Measurements from ENCODE around the gene CLCNKA. TPM values are rescaled to one million over a fixed set of nuclear protein-coding genes. Genes with fewer than 3 reads are reported as not detected.
"Not testable (repeated sequence)": the region's sequence is repeated elsewhere in the genome, so short reads cannot be mapped to it uniquely, and the experiment has no call there.

The CLCNKA gene
- total and polyA plus RNA-seq, 2 donors = 0.09 TPM; not detected in 1

DNA sequence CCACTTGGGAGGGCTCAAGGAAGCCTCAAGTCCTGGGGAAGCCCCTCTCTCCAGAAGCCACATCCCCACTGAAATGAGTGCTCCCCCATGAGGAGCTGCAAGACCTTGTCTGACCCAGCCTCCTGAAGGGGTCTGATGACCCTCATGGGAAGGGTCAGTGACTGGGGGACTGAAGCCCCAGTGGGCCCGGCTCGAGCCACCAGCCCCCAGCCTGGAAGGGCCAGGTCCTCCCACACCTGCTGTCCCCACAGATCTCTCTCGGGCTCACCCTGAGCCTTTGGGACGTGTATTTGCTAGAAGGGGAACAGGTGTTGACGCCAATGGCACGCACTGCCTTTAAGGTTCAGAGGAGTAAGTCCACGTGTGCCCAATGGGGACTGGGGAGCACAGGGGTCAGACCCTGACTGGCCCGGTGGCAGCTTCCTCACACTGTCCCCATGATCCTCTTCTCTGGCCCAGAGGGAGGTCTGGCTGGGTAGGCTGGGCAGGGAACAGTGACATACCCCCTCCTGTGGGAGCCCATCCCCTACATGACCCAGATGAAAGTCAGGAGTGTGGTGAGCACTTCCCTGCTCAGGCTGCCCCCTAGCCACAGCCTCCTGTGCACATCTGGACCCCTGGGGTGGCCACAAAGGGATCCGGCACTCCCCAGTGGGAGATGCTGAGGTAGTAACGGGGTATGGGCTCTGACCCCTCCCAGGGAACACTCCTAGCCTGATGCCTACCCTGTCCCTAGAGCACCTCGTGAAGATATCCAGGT, 30.2 kb upstream of the CLCNKA start:
- H3K27ac ChIP-seq (ENCODE audit: low read depth) = no peak overlapping the region
- H3K36me3 ChIP-seq (ENCODE audit: insufficient read depth) = no peaks in the 10 kb centered on the region
- no peak overlapping the region for H3K4me3 ChIP-seq (ENCODE audit: low read depth, low read length)
- no peaks in the 10 kb centered on the region for H3K4me1 ChIP-seq (ENCODE audit: insufficient read depth)
- DNase-seq (ENCODE audit: extremely low spot score) = no peak
- 94% methylated on average over 11 of the region's 11 CpGs for WGBS

DNA sequence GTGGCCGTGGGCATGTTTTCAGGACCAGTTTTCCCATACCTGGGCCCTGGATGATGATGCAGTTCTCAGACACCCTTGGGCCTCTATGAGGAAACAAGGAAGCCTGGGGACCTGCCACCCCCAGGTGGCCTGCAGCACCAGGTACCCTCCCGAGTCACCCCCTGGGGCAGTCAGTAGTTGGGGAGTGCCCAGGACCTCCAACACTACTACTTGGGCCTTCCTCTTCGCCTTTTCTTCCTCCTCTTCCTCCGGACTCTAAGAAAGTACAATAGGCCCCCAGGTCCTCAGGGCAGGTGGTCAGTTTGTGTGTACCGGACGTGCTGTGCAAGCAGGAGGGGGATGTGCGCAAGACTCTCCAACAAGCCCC, 29.7 kb upstream of the CLCNKA start:
- Histone ChIP-seq H3K36me3 (ENCODE audit: insufficient read depth) (no peaks in the 10 kb centered on the region), H3K4me1 (ENCODE audit: insufficient read depth) (no peaks in the 10 kb centered on the region), H3K4me3 (ENCODE audit: low read depth, low read length) (no peak overlapping the region), H3K27ac (ENCODE audit: low read depth) (no peak overlapping the region)
- 96% methylated on average over 7 of the region's 7 CpGs for WGBS
- DNase-seq (ENCODE audit: extremely low spot score) = no peak

DNA sequence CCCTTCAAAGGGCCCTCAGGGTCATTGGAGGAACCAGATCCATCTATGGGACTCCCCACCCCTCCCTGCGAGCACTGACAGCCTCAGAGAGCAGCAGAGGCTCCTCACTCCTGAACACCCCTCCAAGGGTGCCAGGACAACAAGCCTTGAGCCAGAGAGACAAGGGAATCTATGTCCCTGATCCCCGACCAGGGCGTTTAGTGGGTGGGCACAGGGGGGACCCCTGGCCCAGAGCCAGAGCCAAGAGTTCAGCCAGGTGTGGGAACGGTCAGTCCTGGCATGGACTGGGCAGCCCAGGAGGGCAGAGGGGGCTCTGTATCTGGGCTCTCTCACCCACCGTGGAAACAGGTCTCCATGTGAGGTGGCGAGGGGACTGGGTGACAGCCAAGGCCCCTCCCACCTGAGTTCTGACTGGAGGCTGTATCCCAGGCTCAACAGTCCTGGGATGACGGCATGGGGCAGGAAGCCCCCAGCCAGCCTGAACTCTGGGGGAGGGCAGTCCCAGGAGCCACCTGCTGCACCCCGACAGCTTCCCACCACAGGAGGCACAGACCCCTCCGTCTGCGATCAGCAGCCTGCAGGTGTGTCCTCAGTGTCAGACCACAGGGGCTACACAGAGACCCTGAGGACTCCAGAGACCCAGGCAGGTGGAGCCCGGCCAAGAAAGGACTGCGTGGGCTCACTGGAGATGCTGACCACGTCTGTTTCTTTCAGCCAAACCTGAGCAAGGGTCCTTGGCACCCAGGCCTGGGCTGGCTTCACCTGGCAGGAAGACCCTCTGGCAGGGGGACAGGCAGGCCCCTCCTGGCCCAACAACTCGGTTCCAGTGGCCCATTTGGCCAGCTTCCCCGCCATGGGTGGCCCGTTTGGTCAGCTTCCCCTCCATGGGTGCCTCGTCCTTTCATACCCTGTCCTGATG, 29.0 kb upstream of the CLCNKA start:
- H3K36me3 ChIP-seq (ENCODE audit: insufficient read depth) = no peaks in the 10 kb centered on the region
- no peak overlapping the region for H3K27ac ChIP-seq (ENCODE audit: low read depth)
- no peaks in the 10 kb centered on the region for H3K4me1 ChIP-seq (ENCODE audit: insufficient read depth)
- DNase-seq (ENCODE audit: extremely low spot score) = no peak
- no peak overlapping the region for H3K4me3 ChIP-seq (ENCODE audit: low read depth, low read length)
- 84% methylated on average over 17 of the region's 17 CpGs for WGBS

DNA sequence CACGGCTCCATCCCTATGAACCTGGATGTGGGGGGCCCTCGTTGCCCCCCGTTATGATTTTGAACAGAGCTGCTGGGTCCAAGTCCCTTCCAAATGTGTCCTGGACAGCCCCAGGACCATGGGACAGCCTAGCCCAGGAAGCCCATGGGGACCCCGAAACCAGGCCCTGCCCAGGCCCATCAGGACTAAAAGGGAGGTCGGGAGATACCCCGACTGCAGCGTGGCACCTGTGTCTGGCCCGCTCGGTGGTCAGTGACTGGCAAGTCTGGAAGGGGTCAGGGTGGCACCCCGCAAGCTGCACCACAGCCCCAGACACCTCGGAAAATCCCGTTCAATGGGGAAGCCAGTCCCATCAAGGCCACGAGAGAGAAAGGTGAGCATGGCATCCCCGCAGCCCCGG, 28.2 kb upstream of the CLCNKA start:
- DNase-seq (ENCODE audit: extremely low spot score) = no peak
- Histone ChIP-seq H3K4me1 (ENCODE audit: insufficient read depth) (no peaks in the 10 kb centered on the region), H3K4me3 (ENCODE audit: low read depth, low read length) (no peak overlapping the region), H3K36me3 (ENCODE audit: insufficient read depth) (no peaks in the 10 kb centered on the region), H3K27ac (ENCODE audit: low read depth) (no peak overlapping the region)
- 95% methylated on average over 15 of the region's 15 CpGs for WGBS

DNA sequence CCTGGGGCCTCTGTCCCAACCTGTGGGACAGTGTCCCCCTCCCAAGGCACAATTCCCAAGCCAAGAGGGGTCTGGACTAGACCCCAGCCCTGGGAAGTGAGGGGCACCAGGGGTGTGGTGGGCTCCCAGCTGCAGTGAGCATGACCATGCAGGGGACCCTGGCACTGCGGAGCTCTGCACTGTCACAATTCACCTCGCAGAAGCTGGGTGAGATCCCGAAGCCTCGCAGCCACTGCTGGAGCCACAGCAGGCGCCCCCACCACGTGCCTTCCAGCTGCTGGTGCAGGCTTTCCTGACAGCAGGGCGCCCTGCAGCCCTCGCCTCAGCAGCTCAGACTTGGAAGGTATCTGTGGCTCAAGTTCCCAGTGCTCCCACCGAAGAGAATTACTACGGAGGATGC, 27.8 kb upstream of the CLCNKA start:
- no peaks in the 10 kb centered on the region for H3K36me3 ChIP-seq (ENCODE audit: insufficient read depth)
- no peaks in the 10 kb centered on the region for H3K4me1 ChIP-seq (ENCODE audit: insufficient read depth)
- DNase-seq (ENCODE audit: extremely low spot score) = no peak
- no peak overlapping the region for H3K27ac ChIP-seq (ENCODE audit: low read depth)
- H3K4me3 ChIP-seq (ENCODE audit: low read depth, low read length) = no peak overlapping the region
- 91% methylated on average over 10 of the region's 10 CpGs for WGBS

DNA sequence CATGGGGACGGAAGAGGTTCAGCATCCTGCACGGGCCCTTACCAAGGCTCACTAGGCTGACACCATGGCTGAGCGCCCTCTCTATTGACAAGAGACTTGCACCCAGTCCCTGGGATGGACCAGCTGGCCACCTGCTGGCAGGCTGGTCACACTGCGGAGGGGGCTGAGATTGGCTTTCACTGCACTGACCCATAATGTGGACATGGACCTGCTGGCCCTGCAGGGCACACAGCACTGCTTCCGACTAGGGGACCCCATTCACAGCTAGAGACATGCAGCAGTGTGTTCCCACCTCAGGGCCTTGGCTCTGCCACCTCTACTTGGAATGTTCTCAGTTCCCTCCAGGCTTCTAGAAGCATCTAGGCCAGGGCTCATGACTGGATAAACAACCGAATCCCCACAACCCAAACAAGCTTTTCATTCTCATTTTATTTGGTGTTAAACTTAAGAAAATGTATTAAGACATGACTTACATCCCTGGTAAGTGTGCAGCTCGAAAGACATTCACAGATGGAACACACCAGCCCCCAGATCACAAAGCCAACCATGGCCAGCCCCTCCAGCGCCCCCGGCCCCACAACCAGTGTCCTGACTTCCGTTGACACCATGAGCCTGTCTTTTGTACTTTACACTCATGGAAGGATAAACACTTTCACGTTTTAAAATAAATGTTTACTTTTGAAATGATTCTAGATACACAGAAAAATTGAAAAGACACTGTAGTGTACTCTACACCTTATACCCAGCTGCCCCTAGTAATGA, 27.1 kb upstream of the CLCNKA start:
- WGBS = 54% methylated on average over 11 of the region's 11 CpGs
- H3K27ac ChIP-seq (ENCODE audit: low read depth) = no peak overlapping the region
- H3K36me3 ChIP-seq (ENCODE audit: insufficient read depth) = no peaks in the 10 kb centered on the region
- no peaks in the 10 kb centered on the region for H3K4me1 ChIP-seq (ENCODE audit: insufficient read depth)
- DNase-seq (ENCODE audit: extremely low spot score) = no peak
- H3K4me3 ChIP-seq (ENCODE audit: low read depth, low read length) = no peak overlapping the region

DNA sequence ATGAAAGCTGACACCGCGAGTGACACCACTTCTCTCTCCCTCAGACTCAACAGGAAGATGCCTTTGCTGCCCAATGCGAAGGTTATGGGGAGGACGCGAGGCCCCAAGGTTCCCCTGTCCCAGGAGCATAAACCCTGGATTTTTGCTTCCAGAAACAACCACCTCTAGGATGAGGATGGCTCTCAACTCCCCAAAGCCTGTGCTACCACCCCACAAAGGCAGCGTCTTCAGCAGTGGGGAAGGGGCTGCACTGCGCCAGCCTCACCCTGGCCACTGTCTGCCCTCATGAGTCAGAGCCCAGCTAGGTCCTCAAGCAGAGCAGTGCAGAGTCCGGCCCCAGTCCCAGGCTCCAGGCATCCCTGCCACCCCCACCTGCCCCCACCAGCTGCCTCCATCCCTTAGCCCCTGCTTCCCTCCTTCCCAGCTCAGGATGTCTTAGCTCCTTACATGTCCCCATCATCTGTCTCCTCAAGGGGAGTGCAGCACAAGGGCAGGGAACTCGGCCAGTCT, 24.7 kb upstream of the CLCNKA start:
- 76% methylated on average over 9 of the region's 9 CpGs for WGBS
- H3K4me1 ChIP-seq (ENCODE audit: insufficient read depth) = no peaks in the 10 kb centered on the region
- H3K36me3 ChIP-seq (ENCODE audit: insufficient read depth) = no peaks in the 10 kb centered on the region
- H3K4me3 ChIP-seq (ENCODE audit: low read depth, low read length) = no peak overlapping the region
- DNase-seq (ENCODE audit: extremely low spot score) = no peak
- no peak overlapping the region for H3K27ac ChIP-seq (ENCODE audit: low read depth)

DNA sequence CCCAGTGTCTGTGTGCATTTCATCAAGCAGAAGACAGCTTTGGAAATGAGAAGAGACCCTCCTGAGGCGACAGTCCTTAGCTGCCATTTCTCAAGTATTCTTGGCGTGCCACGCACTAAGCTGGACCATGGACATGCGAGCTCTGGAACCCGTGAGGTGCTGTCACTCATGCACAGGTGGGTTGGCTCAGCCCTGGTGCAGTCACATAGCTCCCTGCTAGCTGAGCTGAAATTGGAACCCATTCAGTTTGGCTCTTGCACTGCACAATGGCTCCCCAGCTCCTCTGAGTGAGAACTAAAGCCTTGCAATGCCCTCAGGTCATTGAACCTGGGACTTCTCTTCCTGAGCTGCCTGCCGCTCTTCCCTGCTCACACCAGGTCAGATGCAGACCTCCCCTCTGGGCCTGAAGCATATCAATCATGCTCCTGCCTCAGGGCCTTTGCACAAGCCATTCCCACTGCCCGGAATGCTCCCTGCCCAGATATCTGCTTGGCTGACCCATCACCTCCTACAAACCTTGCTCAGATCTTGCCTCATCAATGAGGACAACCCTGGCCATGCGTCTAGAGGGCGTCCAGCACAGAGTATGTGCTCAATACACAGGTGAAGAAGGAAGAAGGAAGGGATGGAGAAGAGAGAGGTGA, 24.1 kb upstream of the CLCNKA start:
- H3K4me1 ChIP-seq (ENCODE audit: insufficient read depth) = no peaks in the 10 kb centered on the region
- no peak overlapping the region for H3K27ac ChIP-seq (ENCODE audit: low read depth)
- H3K36me3 ChIP-seq (ENCODE audit: insufficient read depth) = no peaks in the 10 kb centered on the region
- 81% methylated on average over 9 of the region's 9 CpGs for WGBS
- DNase-seq (ENCODE audit: extremely low spot score) = no peak
- no peak overlapping the region for H3K4me3 ChIP-seq (ENCODE audit: low read depth, low read length)

DNA sequence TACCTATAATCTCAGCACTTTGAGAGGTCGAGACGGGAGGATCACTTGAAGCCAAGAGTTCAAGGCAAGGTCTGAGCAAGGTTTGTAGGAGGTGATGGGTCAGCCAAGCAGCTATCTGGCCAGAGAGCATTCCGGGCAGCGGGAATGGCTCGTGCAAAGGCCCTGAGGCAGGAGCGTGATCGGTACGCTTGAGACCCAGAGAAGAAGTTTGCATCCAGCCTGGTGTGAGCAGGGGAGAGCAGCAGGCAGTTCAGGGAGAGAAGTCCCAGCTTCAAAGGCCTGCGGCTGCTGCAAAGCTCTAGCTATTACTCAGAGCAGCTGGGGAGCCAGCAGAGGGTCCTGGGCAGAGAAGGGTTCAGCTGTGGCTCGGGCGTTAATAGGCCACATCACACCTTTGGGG, 22.9 kb upstream of the CLCNKA start:
- no peak for DNase-seq (ENCODE audit: extremely low spot score)
- no peak overlapping the region for H3K4me3 ChIP-seq (ENCODE audit: low read depth, low read length)
- H3K36me3 ChIP-seq (ENCODE audit: insufficient read depth) = no peaks in the 10 kb centered on the region
- 96% methylated on average over 11 of the region's 11 CpGs for WGBS
- H3K4me1 ChIP-seq (ENCODE audit: insufficient read depth) = no peaks in the 10 kb centered on the region
- no peak overlapping the region for H3K27ac ChIP-seq (ENCODE audit: low read depth)

DNA sequence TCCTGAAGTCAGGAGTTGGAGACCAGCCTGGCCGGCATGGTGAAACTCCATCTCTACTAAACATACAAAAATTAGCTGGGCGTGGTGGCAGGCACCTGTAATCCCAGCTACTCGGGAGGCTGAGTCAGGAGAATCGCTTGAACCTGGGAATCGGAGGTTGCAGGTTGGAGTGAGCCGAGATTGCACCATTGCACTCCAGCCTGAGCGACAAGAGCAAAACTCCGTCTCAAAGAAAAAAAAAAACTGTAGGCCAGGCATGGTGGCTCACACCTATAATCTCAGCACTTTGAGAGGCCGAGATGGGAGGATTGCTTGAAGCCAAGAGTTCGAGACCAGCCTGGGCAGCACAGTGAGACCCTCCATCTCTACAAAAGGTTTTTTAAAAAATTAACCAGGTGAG, 20.6 kb upstream of the CLCNKA start:
- not testable (repeated sequence) for H3K36me3 ChIP-seq (ENCODE audit: insufficient read depth); DNase-seq (ENCODE audit: extremely low spot score); H3K27ac ChIP-seq (ENCODE audit: low read depth); H3K4me1 ChIP-seq (ENCODE audit: insufficient read depth); H3K4me3 ChIP-seq (ENCODE audit: low read depth, low read length)
- 84% methylated on average over 10 of the region's 10 CpGs for WGBS

DNA sequence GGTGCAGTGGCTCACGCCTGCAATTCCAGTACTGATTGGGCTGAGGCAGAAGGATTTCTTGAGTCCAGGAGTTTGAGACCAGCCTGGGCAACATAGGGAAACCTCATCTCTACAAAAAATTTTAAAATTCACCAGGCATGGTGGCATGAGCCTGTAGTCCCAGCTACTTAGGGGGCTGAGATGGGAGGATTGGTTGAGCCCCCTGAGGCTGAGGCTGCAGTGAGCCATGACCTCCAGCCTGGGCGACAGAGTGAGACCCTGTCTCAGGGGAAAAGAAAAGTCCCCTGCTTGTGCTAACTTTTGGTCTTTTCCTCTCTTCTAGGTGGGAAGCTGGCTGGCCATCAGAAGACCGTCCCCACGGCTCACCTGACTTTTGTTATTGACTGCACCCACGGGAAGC, 16.2 kb upstream of the CLCNKA start:
- Histone ChIP-seq H3K36me3 (ENCODE audit: insufficient read depth) (no peaks in the 10 kb centered on the region), H3K4me1 (ENCODE audit: insufficient read depth) (no peaks in the 10 kb centered on the region), H3K27ac (ENCODE audit: low read depth) (no peak overlapping the region), H3K4me3 (ENCODE audit: low read depth, low read length) (no peak overlapping the region)
- WGBS = 87% methylated on average over 5 of the region's 5 CpGs
- no peak for DNase-seq (ENCODE audit: extremely low spot score)

DNA sequence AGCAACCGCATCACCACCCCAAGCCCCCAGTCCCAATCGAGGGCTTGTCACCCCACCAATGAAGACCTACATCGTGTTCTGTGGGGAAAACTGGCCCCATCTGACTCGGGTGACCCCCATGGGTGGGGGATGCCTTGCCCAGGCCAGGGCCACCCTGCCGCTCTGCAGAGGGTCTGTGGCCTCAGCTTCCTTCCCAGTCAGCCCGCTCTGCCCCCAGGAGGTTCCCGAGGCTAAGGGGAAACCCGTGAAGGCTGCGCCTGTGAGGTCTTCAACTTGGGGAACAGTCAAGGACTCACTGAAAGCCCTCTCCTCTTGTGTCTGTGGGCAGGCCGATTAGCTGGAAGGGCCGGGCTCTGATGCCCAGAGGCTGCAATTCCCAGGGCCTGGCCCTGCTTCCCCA, 15.8 kb upstream of the CLCNKA start:
- Histone ChIP-seq H3K4me1 (ENCODE audit: insufficient read depth) (no peaks in the 10 kb centered on the region), H3K27ac (ENCODE audit: low read depth) (no peak overlapping the region), H3K36me3 (ENCODE audit: insufficient read depth) (no peaks in the 10 kb centered on the region), H3K4me3 (ENCODE audit: low read depth, low read length) (no peak overlapping the region)
- DNase-seq (ENCODE audit: extremely low spot score) = no peak
- 90% methylated on average over 11 of the region's 11 CpGs for WGBS

Data from urinary bladder (tissue), 4 donors.